Activated naive CD4-positive, alpha-beta T cell treated with anti-CD3 and anti-CD28 coated beads, Interleukin-2, amount 50 U/mL, for 72 hours (primary cell): ENCODE measurements around the gene APBA1. TPM values are rescaled to one million over a fixed set of nuclear protein-coding genes. Genes with fewer than 3 reads are reported as not detected.

Source experiments
- ATAC-seq, 2 donors: fragments of 150-1000 bp; cut with Tn5 transposase; 2 replicates each; pipeline ENCODE4 v1.10.0; 2021; ENCODE audit warnings: mild to moderate bottlenecking in 2 of 2, moderate library complexity in 2 of 2
- DNase-seq, 2 donors: peaks; one replicate each; pipeline ENCODE4 v3.0.0; 2021 to 2022; ENCODE audit warnings: low spot score in 2 of 2
- H3K27ac Mint-ChIP-seq, 2 donors: one replicate each; pipeline ENCODE4 v1.8.0; 2022; ENCODE audit warnings: mild to moderate bottlenecking in 2 of 2, mixed read lengths in 2 of 2
- H3K36me3 Mint-ChIP-seq, 2 donors: one replicate each; pipeline ENCODE4 v1.8.0; 2022; ENCODE audit warnings: mixed read lengths in 2 of 2
- H3K9me3 Mint-ChIP-seq, 2 donors: one replicate each; pipeline ENCODE4 v1.8.0; 2022; ENCODE audit warnings: mixed read lengths in 2 of 2
- total RNA-seq, 2 donors: library from RNA; stranded (reverse); gene quantifications; one replicate each; pipeline ENCODE4 v1.2.3, GENCODE V29; 2022

APBA1 gene
- total RNA-seq, 2 donors from 2014 or later = 4.2 TPM; not detected in 1

DNA sequence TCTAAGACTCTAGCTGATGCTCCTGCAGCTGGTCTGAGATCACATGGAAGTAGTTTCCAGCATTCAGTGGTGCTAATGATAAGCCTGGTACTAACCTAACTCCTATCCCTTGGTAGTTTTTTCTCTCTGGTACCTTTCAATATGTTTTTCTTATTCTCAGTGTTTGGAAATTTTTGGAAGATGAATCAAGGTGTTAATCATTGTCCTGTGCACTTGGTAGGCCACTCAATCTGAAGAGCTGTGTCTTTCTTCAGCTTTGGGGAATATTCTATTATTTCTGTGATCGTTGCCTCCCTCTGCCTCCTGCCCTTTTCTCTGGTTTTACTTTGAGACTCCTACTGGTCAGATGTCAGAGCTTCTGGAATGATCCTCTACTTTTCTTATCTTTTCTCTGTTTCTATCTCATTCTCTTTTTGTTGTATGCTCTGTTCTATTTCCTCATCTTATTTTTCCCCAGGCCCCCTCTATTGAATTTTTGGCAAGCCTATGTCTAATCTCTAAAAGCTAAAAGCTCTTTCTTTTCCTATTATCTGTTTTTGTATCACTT lies 136.8 kb downstream of the APBA1 start:
- DNase-seq = no peak
- H3K36me3 Mint-ChIP-seq = no peaks in the 10 kb centered on the region
- no peaks in the 10 kb centered on the region for H3K9me3 Mint-ChIP-seq
- ATAC-seq = no peak
- no peak overlapping the region for H3K27ac Mint-ChIP-seq

DNA sequence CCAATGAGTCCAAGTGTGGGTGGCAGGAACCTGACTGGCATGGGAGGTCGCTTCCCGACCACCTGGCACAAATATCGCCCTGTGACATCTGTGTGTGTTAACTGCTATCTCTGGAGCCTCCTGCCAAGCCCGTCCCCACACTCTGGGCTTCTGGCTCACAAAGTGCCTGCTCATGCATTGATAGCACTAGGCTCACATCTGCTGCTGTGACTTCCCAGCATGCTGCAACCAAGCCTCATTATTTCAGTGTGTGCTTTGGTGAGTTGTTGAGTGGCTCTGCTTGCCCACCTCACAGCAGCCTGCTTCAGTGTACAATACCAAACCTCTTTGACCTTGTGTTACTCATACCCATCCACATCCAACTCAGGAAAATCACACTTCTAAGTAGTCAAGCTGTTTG lies 139.8 kb downstream of the APBA1 start:
- Mint-ChIP-seq H3K9me3 (no peaks in the 10 kb centered on the region), H3K27ac (no peak overlapping the region), H3K36me3 (no peaks in the 10 kb centered on the region)
- ATAC-seq = no peak
- DNase-seq = no peak

DNA sequence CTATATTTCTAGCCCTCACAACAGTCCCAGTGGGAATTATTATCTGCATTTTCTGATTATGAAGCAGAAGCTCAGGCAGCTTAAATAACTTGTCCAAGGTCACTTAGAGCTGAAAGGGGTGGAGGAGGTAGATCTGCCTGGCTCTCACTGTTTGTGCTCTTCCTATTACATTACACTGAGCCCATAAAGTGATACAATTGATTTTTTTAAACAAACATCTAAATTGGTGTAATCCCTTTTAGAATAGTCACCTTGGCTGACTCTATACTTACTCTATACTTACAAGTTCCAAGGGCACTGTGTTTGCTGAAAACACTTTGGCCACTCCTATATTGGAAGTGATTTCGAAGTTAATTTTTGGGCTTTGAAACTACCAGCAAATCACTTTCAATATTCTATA lies 144.7 kb downstream of the APBA1 start:
- DNase-seq (no peak), ATAC-seq (no peak)
- peaks cover 15 to 24% of the 10 kb centered on the region in 2 donors for H3K9me3 Mint-ChIP-seq
- H3K36me3 Mint-ChIP-seq = peaks cover 8 to 13% of the 10 kb centered on the region in 2 donors
- no peak overlapping the region for H3K27ac Mint-ChIP-seq

DNA sequence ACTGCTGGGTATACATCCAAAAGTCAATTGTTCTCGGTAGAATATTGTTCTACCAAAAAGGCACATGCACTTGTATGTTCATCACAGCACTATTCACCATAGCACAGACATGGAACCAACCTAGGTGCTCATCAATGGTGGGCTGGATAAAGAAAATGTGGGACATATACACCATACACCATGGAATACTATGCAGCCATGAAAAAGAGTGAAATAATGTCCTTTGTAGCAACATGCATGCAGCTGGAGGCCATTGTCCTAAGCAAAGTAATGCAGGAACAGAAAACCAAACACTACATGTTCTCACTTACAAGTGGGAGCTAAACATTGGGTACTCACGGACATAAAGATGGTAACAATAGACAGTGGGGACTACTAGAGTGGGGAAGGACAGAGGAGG lies 145.5 kb downstream of the APBA1 start:
- Mint-ChIP-seq H3K9me3 (peaks cover 15 to 24% of the 10 kb centered on the region in 2 donors), H3K36me3 (peaks cover 8 to 13% of the 10 kb centered on the region in 2 donors), H3K27ac (no peak overlapping the region)
- DNase-seq (no peak), ATAC-seq (no peak)

DNA sequence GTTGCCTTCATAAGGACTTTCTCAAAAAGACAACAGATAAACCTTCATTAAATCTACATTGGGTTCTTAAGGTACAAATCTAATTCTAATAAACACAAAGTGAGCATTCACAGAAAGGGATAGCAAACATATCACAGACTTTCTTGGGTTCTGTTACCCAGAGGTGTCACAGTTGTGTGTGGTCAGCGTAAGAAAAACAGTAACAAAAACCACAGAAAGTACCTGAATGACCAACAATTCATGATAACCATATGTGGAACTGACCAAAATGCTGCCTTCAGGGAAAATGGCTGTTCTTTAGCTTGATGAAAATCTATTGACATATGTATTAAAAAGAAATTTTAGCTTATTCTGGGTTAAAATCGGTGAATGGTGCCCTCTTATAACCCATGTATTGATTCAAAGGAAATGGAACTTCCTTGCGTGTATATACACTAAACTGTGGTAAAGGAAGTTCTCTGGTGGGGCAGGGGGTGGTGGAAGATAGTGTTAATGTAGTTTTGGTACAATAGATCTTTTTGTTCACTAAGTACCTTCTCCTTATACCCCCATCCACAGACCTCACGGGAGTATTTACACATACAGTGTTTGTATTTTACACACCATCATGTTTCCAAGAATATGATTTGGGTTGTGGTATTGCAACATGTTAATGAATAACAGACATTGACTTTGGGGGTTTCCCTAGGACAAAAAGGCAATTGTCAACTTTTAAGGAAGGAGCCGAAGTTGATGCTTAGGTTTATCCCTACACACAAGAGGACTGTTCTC lies 152.5 kb downstream of the APBA1 start:
- ATAC-seq = peak in 1 of 2 donors; percentile 62
- Mint-ChIP-seq H3K36me3 (peaks cover 9 to 21% of the 10 kb centered on the region in 2 donors), H3K9me3 (peaks cover 6 to 21% of the 10 kb centered on the region in 2 donors), H3K27ac (no peak overlapping the region)
- DNase-seq = no peak

DNA sequence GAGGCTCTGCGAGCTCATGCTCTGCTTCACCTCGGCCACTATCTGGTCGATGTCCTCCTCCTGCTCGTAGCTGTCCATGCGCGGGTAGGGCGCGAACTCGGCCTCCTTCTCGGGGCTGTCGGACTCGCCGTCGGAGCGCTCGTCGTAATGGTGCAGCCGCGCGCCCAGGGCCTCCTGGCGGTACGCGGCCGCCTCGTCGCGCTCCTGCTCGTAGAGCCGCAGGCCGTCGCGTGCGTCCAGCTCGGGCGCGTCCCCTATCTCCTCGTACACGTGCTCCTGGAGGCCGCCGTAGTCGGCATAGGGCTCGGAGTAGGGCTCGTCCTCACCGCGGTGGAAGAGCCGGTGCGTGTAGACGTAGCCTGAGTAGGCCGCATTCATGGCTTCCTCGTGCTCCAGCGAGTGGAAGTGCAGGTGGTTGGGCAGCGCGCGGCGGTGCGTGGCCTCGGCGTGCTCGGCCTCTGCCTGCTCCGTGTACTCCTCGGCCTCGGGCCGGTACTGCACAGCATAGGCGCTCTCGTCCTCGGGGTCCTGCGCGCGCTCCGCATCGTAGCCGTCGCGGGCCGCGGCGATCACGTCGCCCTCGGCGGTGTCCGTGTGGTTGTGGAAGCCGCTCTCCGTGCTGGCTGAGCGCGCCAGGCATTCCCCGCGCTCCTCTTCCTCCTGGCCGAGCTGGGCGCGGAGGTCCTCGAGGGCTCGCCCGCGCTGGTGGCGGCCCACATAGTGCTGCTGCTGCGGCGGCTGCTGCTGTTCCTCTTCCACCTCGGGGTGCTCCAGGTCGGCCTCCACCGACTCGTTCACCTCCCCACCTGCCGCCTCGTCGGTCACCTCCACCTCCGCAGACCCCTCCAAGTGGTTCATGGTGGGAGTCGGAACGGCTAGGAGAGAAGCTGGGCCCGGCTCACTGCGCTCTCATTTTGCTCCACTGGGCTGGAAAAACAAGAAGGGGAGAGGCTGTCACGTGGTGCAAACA lies 155.5 kb downstream of the APBA1 start:
- peaks cover 9% of the 10 kb centered on the region in 2 donors for H3K36me3 Mint-ChIP-seq
- DNase-seq = no peak
- no peak overlapping the region for H3K27ac Mint-ChIP-seq
- H3K9me3 Mint-ChIP-seq = peaks cover 0 to 12% of the 10 kb centered on the region in 2 donors
- ATAC-seq = no peak

DNA sequence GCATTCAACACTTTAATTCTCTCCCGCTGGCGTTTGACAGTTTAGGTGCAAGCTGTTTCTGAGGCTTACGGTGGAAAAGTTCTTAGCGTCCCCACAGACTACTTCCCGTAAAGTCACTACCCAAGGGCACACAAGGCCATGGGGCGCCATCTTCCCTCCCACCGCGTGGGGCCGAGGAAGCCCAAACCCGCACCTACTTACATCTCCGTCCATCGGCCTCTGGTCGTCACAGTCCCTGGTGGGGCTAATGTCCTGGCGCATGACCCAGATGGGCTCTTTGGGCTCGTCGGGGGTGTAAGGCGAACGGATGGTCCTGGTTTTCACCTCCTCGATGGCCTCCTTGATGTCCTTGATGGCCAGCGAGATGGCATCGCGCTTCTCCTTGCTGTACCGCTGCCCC lies 156.4 kb downstream of the APBA1 start:
- H3K9me3 Mint-ChIP-seq = peaks cover 0 to 12% of the 10 kb centered on the region in 2 donors
- DNase-seq (no peak), ATAC-seq (no peak)
- no peak overlapping the region for H3K27ac Mint-ChIP-seq
- peaks cover 9% of the 10 kb centered on the region in 2 donors for H3K36me3 Mint-ChIP-seq

DNA sequence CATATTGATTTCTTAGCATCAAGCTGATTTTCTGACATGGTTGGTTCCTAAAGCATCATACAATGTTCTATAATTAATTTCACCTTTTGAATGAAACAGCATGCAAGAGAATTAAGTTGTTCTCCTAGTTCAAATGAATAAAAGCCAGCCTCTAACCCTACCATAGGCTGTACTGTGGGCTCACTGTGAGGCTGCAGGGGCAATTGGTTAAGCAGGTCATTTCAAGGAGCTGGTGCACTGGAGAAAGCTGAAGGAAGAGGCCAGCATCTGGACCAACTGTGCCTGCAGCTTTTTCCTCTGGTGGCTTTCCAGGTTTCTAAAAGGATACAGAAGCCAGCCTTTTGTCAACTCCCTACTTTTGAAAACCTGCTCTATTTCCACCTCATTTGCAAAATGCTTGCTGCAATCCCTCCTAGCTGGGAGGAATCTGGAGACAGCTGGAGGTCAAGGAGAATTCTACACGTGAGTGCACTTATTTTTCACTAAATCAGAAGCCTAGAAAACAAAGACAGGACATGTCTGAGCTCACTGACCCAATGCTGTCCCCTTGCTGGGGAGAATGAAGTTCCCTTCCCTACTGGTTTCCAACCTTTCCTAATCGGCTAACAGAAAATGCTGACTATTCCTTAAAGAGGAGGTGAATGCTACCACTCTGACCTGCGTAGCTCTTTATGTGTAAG lies 158.9 kb downstream of the APBA1 start:
- Mint-ChIP-seq H3K36me3 (peaks cover 9% of the 10 kb centered on the region in 2 donors), H3K9me3 (peaks cover 0 to 12% of the 10 kb centered on the region in 2 donors), H3K27ac (no peak overlapping the region)
- DNase-seq (no peak), ATAC-seq (no peak)

DNA sequence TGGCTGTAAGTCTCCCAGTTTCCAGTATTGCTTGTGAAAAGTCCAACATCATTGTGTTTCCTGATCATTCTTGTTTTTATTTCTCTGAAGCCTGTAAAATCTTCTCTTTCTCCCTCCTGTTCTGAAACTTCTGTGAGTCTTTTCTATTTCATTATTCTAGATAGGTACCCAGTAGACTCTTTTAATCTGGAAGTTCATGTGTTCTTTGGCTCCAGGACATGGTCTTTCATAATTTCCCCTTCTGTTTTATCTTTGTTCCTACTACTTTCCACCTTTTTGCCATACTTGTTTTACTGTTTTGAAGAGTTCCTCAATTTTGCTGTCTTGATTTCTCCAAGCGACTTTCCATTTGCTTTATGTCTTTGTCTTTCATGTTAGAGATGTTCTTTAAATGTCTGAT lies 168.1 kb downstream of the APBA1 start:
- H3K27ac Mint-ChIP-seq = no peak overlapping the region

DNA sequence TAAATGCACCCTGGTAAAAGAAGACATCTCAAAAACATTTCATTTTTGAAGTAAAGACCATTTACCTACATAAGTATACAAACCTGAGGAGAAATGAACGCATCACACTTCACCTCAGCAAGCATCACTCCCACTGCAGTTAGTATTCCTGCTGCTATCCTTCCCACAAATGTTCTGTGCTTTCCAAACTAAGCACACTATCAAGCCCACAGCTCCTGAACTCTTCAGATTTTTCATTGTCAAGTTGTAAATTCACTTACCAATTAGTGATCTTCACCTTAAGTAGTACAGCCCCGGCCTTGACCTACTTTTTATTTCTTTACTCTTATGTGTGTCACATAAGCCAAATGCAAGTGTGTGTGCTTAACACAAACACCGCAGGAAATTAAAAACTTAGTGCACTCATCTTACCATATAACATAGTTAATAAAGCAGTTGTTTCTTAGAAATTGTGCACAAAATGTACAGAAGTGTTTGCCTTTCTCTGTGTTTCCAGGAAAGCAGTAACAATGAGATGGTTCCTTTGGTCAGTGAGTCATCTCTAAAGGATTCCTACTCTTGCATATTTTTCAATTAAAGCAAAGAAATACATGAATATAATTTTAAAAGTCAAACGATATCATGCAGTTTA lies 169.4 kb downstream of the APBA1 start:
- Mint-ChIP-seq H3K36me3 (peaks cover 4 to 10% of the 10 kb centered on the region in 2 donors), H3K9me3 (peaks cover 0 to 5% of the 10 kb centered on the region in 2 donors), H3K27ac (peak overlapping the region in 1 of 2 donors; percentile 74)
- ATAC-seq (peak in 1 of 2 donors; percentile 60), DNase-seq (no peak)

More for the DNA sequence above, 168.1 kb downstream of the APBA1 start:
- no peak for DNase-seq
- no peak for ATAC-seq
- Mint-ChIP-seq H3K9me3 (peaks cover 0 to 5% of the 10 kb centered on the region in 2 donors), H3K36me3 (peaks cover 4 to 5% of the 10 kb centered on the region in 2 donors)

DNA sequence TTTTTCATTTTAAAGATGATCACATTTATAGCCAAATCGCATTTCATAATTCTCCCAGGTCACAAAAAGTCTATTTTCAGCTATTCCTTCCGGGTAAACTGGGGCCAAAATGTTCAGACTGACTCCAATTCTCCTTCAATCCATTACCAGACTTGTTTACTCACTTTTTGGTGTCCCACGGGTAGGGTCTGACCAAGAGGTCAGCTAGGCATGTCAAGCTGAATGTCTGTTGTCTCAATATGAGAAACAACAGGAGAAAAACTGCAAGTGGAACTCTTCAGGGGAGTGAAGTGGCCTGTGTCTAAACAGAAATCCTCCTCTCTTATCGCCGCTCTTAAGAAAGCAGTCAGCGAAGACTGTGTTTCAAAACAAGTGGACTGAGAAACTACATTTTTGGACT lies 171.3 kb downstream of the APBA1 start:
- Mint-ChIP-seq H3K36me3 (peaks cover 4 to 13% of the 10 kb centered on the region in 2 donors), H3K9me3 (peaks cover 0 to 5% of the 10 kb centered on the region in 2 donors)

DNA sequence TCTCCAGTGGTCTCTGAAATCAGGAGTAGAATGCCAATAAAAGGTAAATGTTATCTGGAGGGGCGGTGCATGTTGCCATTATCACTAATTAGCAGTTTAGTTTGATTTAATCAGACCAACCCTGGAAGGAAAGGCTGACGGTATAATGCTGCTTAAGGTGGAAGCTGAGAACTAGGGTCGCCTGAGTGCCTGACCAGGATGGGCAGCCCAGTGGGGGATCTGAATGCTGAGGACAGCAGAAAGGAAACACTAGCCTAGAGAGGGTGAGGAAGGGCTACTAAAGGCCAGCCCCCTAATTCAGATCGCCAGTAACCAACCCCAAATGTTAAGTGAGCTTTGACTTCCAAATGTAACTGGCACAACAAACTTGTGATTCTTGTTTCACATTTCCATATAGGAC lies 172.2 kb downstream of the APBA1 start:
- peaks cover 0 to 8% of the 10 kb centered on the region in 2 donors for H3K36me3 Mint-ChIP-seq
- peaks cover 0 to 5% of the 10 kb centered on the region in 2 donors for H3K9me3 Mint-ChIP-seq
- ATAC-seq (no peak), DNase-seq (no peak)
- H3K27ac Mint-ChIP-seq = no peak overlapping the region

More for the DNA sequence above, 171.3 kb downstream of the APBA1 start:
- ATAC-seq (no peak), DNase-seq (no peak)
- H3K27ac Mint-ChIP-seq = no peak overlapping the region

DNA sequence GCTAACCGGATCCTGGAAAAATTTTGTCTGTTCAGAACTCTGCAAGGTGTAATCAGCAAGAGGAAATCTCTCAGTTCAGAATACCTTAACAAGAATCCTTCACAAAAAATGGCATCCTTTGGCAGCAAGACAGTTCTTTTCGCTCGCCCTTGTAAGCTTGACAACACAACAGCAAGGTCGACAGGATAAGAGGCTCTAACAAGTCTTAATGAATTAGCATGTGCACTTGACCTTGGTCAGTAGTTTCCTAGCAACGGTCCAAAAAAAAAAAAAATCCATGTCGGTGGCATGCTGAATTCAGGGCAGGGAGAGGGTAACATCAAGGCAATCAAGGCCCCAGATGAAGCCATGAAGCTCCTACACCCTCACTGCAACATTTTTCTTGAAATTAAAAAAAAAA lies 172.8 kb downstream of the APBA1 start:
- no peak overlapping the region for H3K27ac Mint-ChIP-seq
- no peak for DNase-seq
- H3K36me3 Mint-ChIP-seq = peaks cover 0 to 8% of the 10 kb centered on the region in 2 donors

DNA sequence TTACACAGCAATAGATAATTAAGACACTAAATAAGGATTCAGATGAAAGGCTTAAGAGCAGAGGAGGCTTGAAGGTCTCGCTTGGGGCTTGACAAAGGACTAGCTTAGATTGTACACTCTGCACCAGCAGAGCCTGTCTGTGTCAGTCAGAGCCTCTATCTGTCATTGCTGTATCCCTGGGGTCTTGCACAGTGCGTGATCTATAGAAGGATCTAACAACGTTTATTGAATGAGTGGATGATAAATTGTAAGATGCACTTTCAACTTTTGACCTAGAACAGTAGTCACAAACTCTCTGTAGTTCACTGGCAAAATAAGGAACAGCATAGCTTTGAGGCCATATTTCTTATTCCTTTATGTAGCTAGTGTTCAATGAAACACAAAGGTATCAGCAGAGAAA lies 173.7 kb downstream of the APBA1 start:
- ATAC-seq (no peak), DNase-seq (no peak)
- Mint-ChIP-seq H3K27ac (no peak overlapping the region), H3K9me3 (no peaks in the 10 kb centered on the region), H3K36me3 (peaks cover 0 to 8% of the 10 kb centered on the region in 2 donors)

More for the DNA sequence above, 172.8 kb downstream of the APBA1 start:
- peaks cover 0 to 5% of the 10 kb centered on the region in 2 donors for H3K9me3 Mint-ChIP-seq
- ATAC-seq = no peak

DNA sequence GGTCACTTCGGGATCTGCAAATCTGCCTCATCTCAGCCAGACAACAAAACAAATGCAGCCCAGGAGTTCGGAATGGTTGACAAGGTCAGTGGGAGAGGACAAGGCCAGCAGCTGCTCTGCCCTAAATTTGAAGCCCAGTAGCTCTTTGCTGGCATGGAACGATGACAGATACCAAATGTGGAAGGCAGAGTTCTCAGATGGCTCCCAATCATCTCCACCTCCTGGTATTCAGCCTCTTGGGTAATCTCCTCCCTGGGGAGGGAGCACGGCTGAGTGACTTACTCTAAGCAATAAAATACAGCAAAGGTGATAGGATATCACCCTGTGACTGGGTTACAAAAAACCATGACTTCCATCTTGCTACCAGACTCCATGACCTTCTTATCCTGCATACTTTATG lies 174.4 kb downstream of the APBA1 start:
- Mint-ChIP-seq H3K36me3 (peaks cover 0 to 8% of the 10 kb centered on the region in 2 donors), H3K27ac (peak overlapping the region in 1 of 2 donors; percentile 5), H3K9me3 (no peaks in the 10 kb centered on the region)
- DNase-seq (no peak), ATAC-seq (no peak)
